ENCODE measurements around the gene SUSD3. TPM values are rescaled to one million over a fixed set of nuclear protein-coding genes. Genes with fewer than 3 reads are reported as not detected.

SUSD3 gene
- total RNA-seq, 2 experiments from 2014 or later = 33.9 to 35.6 TPM

- no peaks in the 10 kb centered on the region for H3K27me3 ChIP-seq (ENCODE audit: control insufficient read depth in 1 of 2, insufficient read depth in 2 of 2, low read length in 2 of 2)
- ATAC-seq (ENCODE audit: poor library complexity) = no peak
- H3K4me3 ChIP-seq (ENCODE audit: low read length) = peak overlapping the region; percentile 64
- DNase-seq = no peak
- ChIA-PET POLR2A (interaction anchor here (0.8 to 4.6 kb wide), 11 partner anchors 9 to 143 kb away, joined by 3 to 35 read pairs (median 20); partner anchors contain the start of gene NINJ1), CTCF (interaction anchor here (1.1 to 3.9 kb wide), 3 partner anchors 11 to 93 kb away, joined by 3 to 22 read pairs (median 6); no protein-coding TSS in a partner anchor)
- Mint-ChIP-seq H3K4me1 (ENCODE audit: low read depth) (peaks cover 71% of the 10 kb centered on the region), H3K4me3 (peak overlapping the region; percentile 90), H3K27me3 (no peaks in the 10 kb centered on the region), H3K9me3 (no peaks in the 10 kb centered on the region), H3K27ac (peak overlapping the region; percentile 99), H3K36me3 (ENCODE audit: low read depth) (peaks cover 19% of the 10 kb centered on the region)
- peaks cover 73% of the 10 kb centered on the region for H3K4me1 ChIP-seq (ENCODE audit: insufficient read depth, low read length)
- H3K9me3 ChIP-seq (ENCODE audit: control insufficient read depth in 1 of 2, insufficient read depth in 1 of 2, low read length in 2 of 2) = peaks cover 0 to 3% of the 10 kb centered on the region in 2 experiments
- H3K36me3 ChIP-seq (ENCODE audit: insufficient read depth, low read length) = no peaks in the 10 kb centered on the region
- TF ChIP-seq CTCF (IDR thresholded peaks at IDR 0.05) = no peak
- H3K27ac ChIP-seq (ENCODE audit: low read depth in 1 of 2, low read length in 2 of 2) = peak overlapping the region; percentile 64 to 74
- intact Hi-C loops (cut with DNase I, micrococcal nuclease) = loop anchor here (1.0 to 5.0 kb wide), 5 partner anchors 38 to 356 kb away; partner anchors contain the start of genes NINJ1 (in 2 of the 2), BICD2 (in 1 of the 2) and FAM120AOS (in 1 of the 2)
These were observed 38.4 kb downstream of the SUSD3 start for GRCh38 chr9:93096811-93097382.

- Histone ChIP-seq H3K9me3 (ENCODE audit: control insufficient read depth in 1 of 2, insufficient read depth in 1 of 2, low read length in 2 of 2) (no peaks in the 10 kb centered on the region), H3K27me3 (ENCODE audit: control insufficient read depth in 1 of 2, insufficient read depth in 2 of 2, low read length in 2 of 2) (no peaks in the 10 kb centered on the region), H3K36me3 (ENCODE audit: insufficient read depth, low read length) (no peaks in the 10 kb centered on the region), H3K4me3 (ENCODE audit: low read length) (peak overlapping the region; percentile 64), H3K27ac (ENCODE audit: low read depth in 1 of 2, low read length in 2 of 2) (peak overlapping the region; percentile 64 to 74), H3K4me1 (ENCODE audit: insufficient read depth, low read length) (peaks cover 66% of the 10 kb centered on the region)
- Mint-ChIP-seq H3K27ac (peak overlapping the region; percentile 99), H3K36me3 (ENCODE audit: low read depth) (peaks cover 24% of the 10 kb centered on the region), H3K9me3 (no peaks in the 10 kb centered on the region), H3K27me3 (no peaks in the 10 kb centered on the region), H3K4me1 (ENCODE audit: low read depth) (peaks cover 71% of the 10 kb centered on the region), H3K4me3 (peak overlapping the region; percentile 90)
- ATAC-seq (ENCODE audit: poor library complexity) = no peak
- intact Hi-C loops (cut with DNase I, micrococcal nuclease) = loop anchor here (2.0 to 5.0 kb wide), 4 partner anchors 37 to 355 kb away; partner anchors contain the start of genes NINJ1 (in 2 of the 2), BICD2 (in 1 of the 2) and FAM120AOS (in 1 of the 2)
- ChIA-PET POLR2A (interaction anchor here (1.3 to 4.6 kb wide), 7 partner anchors 9 to 133 kb away, joined by 3 to 35 read pairs (median 20); partner anchors contain the start of gene NINJ1), CTCF (interaction anchor here (1.2 to 3.9 kb wide), 3 partner anchors 12 to 77 kb away, joined by 3 to 22 read pairs (median 3); no protein-coding TSS in a partner anchor)
- no peak for TF ChIP-seq CTCF (IDR thresholded peaks at IDR 0.05)
- peak in 2 of 14 experiments; percentile 35 to 48 for DNase-seq
These were observed 39.2 kb downstream of the SUSD3 start for GRCh38 chr9:93097511-93098201.

GRCh38 chr9:93098236-93098946 is 39.9 kb downstream of the SUSD3 start:
- ChIA-PET POLR2A (interaction anchor here (0.6 to 4.6 kb wide), 10 partner anchors 8 to 141 kb away, joined by 3 to 35 read pairs (median 4); partner anchors contain the start of gene NINJ1), CTCF (interaction anchor here (1.2 to 3.9 kb wide), 3 partner anchors 11 to 78 kb away, joined by 3 to 22 read pairs (median 3); no protein-coding TSS in a partner anchor)
- DNase-seq = peak in 12 of 14 experiments; percentile 32 to 83 (median 60)
- Histone ChIP-seq H3K4me3 (ENCODE audit: low read length) (peak overlapping the region; percentile 64), H3K4me1 (ENCODE audit: insufficient read depth, low read length) (peaks cover 58% of the 10 kb centered on the region), H3K9me3 (ENCODE audit: control insufficient read depth in 1 of 2, insufficient read depth in 1 of 2, low read length in 2 of 2) (peaks cover 0 to under 1% of the 10 kb centered on the region in 2 experiments), H3K36me3 (ENCODE audit: insufficient read depth, low read length) (no peaks in the 10 kb centered on the region), H3K27ac (ENCODE audit: low read depth in 1 of 2, low read length in 2 of 2) (peak overlapping the region; percentile 64 to 74), H3K27me3 (ENCODE audit: control insufficient read depth in 1 of 2, insufficient read depth in 2 of 2, low read length in 2 of 2) (no peaks in the 10 kb centered on the region)
- Mint-ChIP-seq H3K4me1 (ENCODE audit: low read depth) (peaks cover 71% of the 10 kb centered on the region), H3K36me3 (ENCODE audit: low read depth) (peaks cover 31% of the 10 kb centered on the region), H3K27me3 (no peaks in the 10 kb centered on the region), H3K9me3 (no peaks in the 10 kb centered on the region), H3K4me3 (peak overlapping the region; percentile 90), H3K27ac (peak overlapping the region; percentile 99)
- intact Hi-C loops (cut with DNase I, micrococcal nuclease) = loop anchor here (5.0 kb wide), 2 partner anchors 136 to 336 kb away; partner anchors contain the start of gene BICD2 (in 1 of the 2)
- TF ChIP-seq CTCF (IDR thresholded peaks at IDR 0.05) = no peak
- no peak for ATAC-seq (ENCODE audit: poor library complexity)

Data from CD4-positive, alpha-beta T cell (primary cell).